ENCODE data around the gene CNTN5. TPM values are rescaled to one million over a fixed set of nuclear protein-coding genes. Genes with fewer than 3 reads are reported as not detected.

Gene CNTN5
- total RNA-seq, 1 donor from 2014 or later, result 0.15 TPM

DNA sequence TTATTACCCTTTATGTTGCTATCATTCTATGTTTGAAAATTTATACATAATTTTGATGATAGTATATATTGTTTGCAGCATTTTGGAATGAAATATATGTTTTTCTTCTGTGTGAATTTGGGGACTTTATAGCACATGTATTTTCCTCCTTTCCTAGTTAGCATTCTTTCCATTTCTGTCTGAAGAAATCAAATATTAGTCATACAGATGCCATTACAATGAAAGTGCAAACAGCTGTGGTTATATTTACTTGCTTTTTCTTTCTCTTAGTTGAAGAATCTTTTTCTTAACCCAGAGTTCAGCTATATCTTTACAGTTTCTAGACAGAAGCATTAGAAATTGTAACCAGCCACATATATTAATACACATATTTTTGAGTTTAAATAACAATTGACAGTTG, 913.3 kb downstream of the CNTN5 start:
- no peak overlapping the region for H3K4me3 Mint-ChIP-seq (ENCODE audit: unreplicated experiment)
- no peak overlapping the region for H3K27ac Mint-ChIP-seq (ENCODE audit: unreplicated experiment)
- TF ChIP-seq, protein P1, sequence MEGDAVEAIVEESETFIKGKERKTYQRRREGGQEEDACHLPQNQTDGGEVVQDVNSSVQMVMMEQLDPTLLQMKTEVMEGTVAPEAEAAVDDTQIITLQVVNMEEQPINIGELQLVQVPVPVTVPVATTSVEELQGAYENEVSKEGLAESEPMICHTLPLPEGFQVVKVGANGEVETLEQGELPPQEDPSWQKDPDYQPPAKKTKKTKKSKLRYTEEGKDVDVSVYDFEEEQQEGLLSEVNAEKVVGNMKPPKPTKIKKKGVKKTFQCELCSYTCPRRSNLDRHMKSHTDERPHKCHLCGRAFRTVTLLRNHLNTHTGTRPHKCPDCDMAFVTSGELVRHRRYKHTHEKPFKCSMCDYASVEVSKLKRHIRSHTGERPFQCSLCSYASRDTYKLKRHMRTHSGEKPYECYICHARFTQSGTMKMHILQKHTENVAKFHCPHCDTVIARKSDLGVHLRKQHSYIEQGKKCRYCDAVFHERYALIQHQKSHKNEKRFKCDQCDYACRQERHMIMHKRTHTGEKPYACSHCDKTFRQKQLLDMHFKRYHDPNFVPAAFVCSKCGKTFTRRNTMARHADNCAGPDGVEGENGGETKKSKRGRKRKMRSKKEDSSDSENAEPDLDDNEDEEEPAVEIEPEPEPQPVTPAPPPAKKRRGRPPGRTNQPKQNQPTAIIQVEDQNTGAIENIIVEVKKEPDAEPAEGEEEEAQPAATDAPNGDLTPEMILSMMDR (IDR thresholded peaks at IDR 0.05; ENCODE audit: unreplicated experiment), result no peak
- no peaks in the 10 kb centered on the region for H3K4me1 Mint-ChIP-seq (ENCODE audit: unreplicated experiment)
- no peaks in the 10 kb centered on the region for H3K27me3 Mint-ChIP-seq (ENCODE audit: unreplicated experiment)
- H3K36me3 Mint-ChIP-seq (ENCODE audit: low read depth, unreplicated experiment), result no peaks in the 10 kb centered on the region
- DNase-seq (ENCODE audit: low spot score), result no peak
- peaks cover under 1% of the 10 kb centered on the region for H3K9me3 Mint-ChIP-seq (ENCODE audit: unreplicated experiment)

DNA sequence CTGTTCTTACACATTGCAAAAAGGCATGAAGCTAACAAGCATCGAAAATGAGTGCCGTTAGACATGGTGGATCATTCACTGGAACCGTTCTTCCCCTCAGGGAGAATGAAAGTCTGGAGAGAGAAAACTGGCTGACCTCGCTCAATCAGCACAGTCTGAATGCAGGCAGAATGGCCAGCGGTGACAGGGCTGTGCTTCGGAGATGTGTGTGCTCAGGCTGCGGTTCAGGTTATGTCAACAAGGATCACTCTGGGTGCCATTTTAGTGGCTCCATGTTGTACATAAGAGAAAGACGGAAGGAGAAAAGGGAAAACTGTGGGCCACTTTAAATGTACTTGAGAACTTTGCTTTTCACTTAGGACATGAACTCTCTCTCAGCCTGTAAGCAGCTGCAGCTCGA, 916.6 kb downstream of the CNTN5 start:
- no peak for DNase-seq (ENCODE audit: low spot score)
- H3K27me3 Mint-ChIP-seq (ENCODE audit: unreplicated experiment), result no peaks in the 10 kb centered on the region
- TF ChIP-seq, protein P1 (IDR thresholded peaks at IDR 0.05; ENCODE audit: unreplicated experiment), result no peak
- no peaks in the 10 kb centered on the region for H3K36me3 Mint-ChIP-seq (ENCODE audit: low read depth, unreplicated experiment)
- no peak overlapping the region for H3K27ac Mint-ChIP-seq (ENCODE audit: unreplicated experiment)
- H3K4me1 Mint-ChIP-seq (ENCODE audit: unreplicated experiment), result no peaks in the 10 kb centered on the region
- H3K9me3 Mint-ChIP-seq (ENCODE audit: unreplicated experiment), result no peaks in the 10 kb centered on the region
- H3K4me3 Mint-ChIP-seq (ENCODE audit: unreplicated experiment), result no peak overlapping the region

DNA sequence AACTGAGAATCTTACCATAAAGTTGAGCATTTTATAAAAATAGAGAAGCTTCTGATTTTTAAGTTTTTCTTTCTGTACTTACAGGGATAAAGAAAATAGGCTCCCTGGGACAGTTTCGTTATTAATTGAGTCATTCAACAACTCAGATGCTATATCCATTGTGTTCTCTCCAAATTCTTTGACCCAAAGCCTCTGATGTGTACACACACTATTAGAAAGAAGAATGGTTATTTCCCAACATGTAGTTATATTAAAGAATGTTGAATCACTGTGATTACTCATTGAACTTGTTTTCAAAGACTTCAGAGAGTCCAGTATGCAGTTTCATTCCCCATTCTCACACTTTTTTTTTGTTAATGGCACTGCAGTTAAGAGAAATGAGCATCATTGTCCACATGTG, 932.1 kb downstream of the CNTN5 start:
- H3K36me3 Mint-ChIP-seq (ENCODE audit: low read depth, unreplicated experiment), result no peaks in the 10 kb centered on the region
- no peaks in the 10 kb centered on the region for H3K27me3 Mint-ChIP-seq (ENCODE audit: unreplicated experiment)
- H3K4me3 Mint-ChIP-seq (ENCODE audit: unreplicated experiment), result no peak overlapping the region
- no peaks in the 10 kb centered on the region for H3K9me3 Mint-ChIP-seq (ENCODE audit: unreplicated experiment)
- H3K27ac Mint-ChIP-seq (ENCODE audit: unreplicated experiment), result no peak overlapping the region
- DNase-seq (ENCODE audit: low spot score), result no peak
- TF ChIP-seq, protein P1 (IDR thresholded peaks at IDR 0.05; ENCODE audit: unreplicated experiment), result no peak
- H3K4me1 Mint-ChIP-seq (ENCODE audit: unreplicated experiment), result no peaks in the 10 kb centered on the region

DNA sequence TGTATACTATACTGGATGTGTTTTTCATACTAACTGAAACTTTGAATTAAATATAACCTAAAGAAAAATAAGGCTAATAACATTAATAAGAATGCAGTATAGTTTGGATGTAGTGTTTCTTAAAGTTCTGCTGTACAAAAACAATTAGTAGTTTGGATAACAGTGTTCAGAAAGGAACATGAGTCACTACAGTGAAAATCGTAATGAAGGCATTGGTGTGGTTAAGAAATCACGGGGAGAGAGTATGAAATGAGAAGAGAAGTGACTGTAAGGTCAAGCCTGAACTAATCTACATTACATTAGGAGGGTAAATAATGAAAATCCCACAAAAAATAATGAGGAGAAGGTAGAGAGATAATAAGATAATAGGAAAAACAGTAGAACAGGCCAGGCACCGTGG, 939.8 kb downstream of the CNTN5 start:
- Mint-ChIP-seq H3K27ac (ENCODE audit: unreplicated experiment) (no peak overlapping the region), H3K4me3 (ENCODE audit: unreplicated experiment) (no peak overlapping the region), H3K36me3 (ENCODE audit: low read depth, unreplicated experiment) (no peaks in the 10 kb centered on the region), H3K4me1 (ENCODE audit: unreplicated experiment) (no peaks in the 10 kb centered on the region), H3K9me3 (ENCODE audit: unreplicated experiment) (no peaks in the 10 kb centered on the region), H3K27me3 (ENCODE audit: unreplicated experiment) (peaks cover 2% of the 10 kb centered on the region)
- TF ChIP-seq, protein P1 (IDR thresholded peaks at IDR 0.05; ENCODE audit: unreplicated experiment), result no peak
- no peak for DNase-seq (ENCODE audit: low spot score)

DNA sequence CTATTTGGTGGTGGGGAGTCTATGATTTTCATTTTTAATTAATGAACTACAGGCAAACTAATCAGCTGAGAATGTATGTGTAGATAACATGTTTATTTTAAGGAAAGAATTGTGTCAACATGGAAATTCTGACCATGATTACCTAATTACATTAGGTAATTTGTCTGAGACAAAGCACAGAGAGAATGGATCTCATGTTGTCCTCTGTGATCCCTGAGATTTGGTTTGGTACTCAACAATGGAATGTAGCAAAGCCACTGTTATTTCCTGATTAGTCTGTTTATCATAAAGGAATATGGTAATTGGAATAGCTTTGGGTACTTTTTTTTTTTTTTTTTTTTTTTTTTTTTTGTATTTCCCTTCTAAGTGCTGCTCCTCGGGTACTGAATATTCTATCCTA, 947.6 kb downstream of the CNTN5 start:
- TF ChIP-seq, protein P1 (IDR thresholded peaks at IDR 0.05; ENCODE audit: unreplicated experiment), result no peak
- H3K4me1 Mint-ChIP-seq (ENCODE audit: unreplicated experiment), result no peaks in the 10 kb centered on the region
- no peak overlapping the region for H3K27ac Mint-ChIP-seq (ENCODE audit: unreplicated experiment)
- no peaks in the 10 kb centered on the region for H3K9me3 Mint-ChIP-seq (ENCODE audit: unreplicated experiment)
- no peak overlapping the region for H3K4me3 Mint-ChIP-seq (ENCODE audit: unreplicated experiment)
- no peaks in the 10 kb centered on the region for H3K36me3 Mint-ChIP-seq (ENCODE audit: low read depth, unreplicated experiment)
- no peak for DNase-seq (ENCODE audit: low spot score)
- peaks cover 2% of the 10 kb centered on the region for H3K27me3 Mint-ChIP-seq (ENCODE audit: unreplicated experiment)

Data from endothelial cell (in vitro differentiated cells).